HCT116 (cell line): ENCODE data around the gene TTLL10. TPM values are rescaled to one million over a fixed set of nuclear protein-coding genes. Genes with fewer than 3 reads are reported as not detected.
A peak's percentile ranks its signal among the peaks of the same experiment; 100 is the strongest.

Experiments
- microRNA counts: library from miRNA; unstranded; fragments of <30 nt; microRNA quantifications from one replicate; lab custom pipeline; 2015
- microRNA-seq: library from miRNA; unstranded; fragments of <30 nt; microRNA quantifications from one replicate; pipeline ENCODE4, GENCODE V29; 2016; ENCODE audit warnings: borderline number of aligned reads
- total RNA-seq: library from RNA; stranded (reverse); gene quantifications from one replicate; pipeline ENCODE4 v1.2.1, GENCODE V29; 2021; ENCODE audit not compliant: unreplicated experiment

TTLL10 gene
- total RNA-seq, 1 experiment from 2014 or later: 0.10 TPM

MicroRNAs encoded within 50 kb of the gene (microRNA counts, 767-probe panel; counts per million panel counts)
- microRNA hsa-miR-200a-3p (lab: Ali Mortazavi, UCI) (not detected), microRNA hsa-miR-200b-3p (lab: Ali Mortazavi, UCI) (23,798 counts per million, percentile 65 among the panel's probes with 10 or more counts), microRNA hsa-miR-429 (lab: Ali Mortazavi, UCI) (not detected)

Small RNA genes within 50 kb of the gene (microRNA-seq; reads per million reads assigned to microRNA genes)
- gene MIR200A: 1,773 reads per million, percentile 86 among the genes with 10 or more reads in this experiment
- 4,817 reads per million, percentile 92 among the genes with 10 or more reads in this experiment for gene MIR200B
- 4,460 reads per million, percentile 91 among the genes with 10 or more reads in this experiment for gene MIR429

Other genes starting within 250 kb of the TTLL10 start
- gene SAMD11, start 250.0 kb upstream of the TTLL10 start, total RNA-seq: 11.5 TPM
- 260 TPM for gene NOC2L, start 214.6 kb upstream of the TTLL10 start, total RNA-seq
- 100.0 TPM for gene KLHL17, start 213.3 kb upstream of the TTLL10 start, total RNA-seq
- 11.6 TPM for gene PLEKHN1, start 207.4 kb upstream of the TTLL10 start, total RNA-seq
- 0.39 TPM for gene PERM1, start 191.8 kb upstream of the TTLL10 start, total RNA-seq
- 145 TPM for gene HES4, start 173.8 kb upstream of the TTLL10 start, total RNA-seq
- 140 TPM for gene ISG15, start 160.4 kb upstream of the TTLL10 start, total RNA-seq
- 134 TPM for gene AGRN, start 153.8 kb upstream of the TTLL10 start, total RNA-seq
- gene RNF223, start 99.6 kb upstream of the TTLL10 start, total RNA-seq: 6.3 TPM
- gene C1orf159, start 57.8 kb upstream of the TTLL10 start, total RNA-seq: 22.7 TPM
- gene TNFRSF18, start 32.7 kb downstream of the TTLL10 start, total RNA-seq: 56.2 TPM
- gene TNFRSF4, start 40.3 kb downstream of the TTLL10 start, total RNA-seq: 0.37 TPM
- gene SDF4, start 58.1 kb downstream of the TTLL10 start, total RNA-seq: 133 TPM
- 16.3 TPM for gene B3GALT6, start 58.4 kb downstream of the TTLL10 start, total RNA-seq
- gene C1QTNF12, start 72.8 kb downstream of the TTLL10 start, total RNA-seq: 6.9 TPM
- 67.7 TPM for gene UBE2J2, start 100.0 kb downstream of the TTLL10 start, total RNA-seq
- gene SCNN1D, start 106.6 kb downstream of the TTLL10 start, total RNA-seq: 3.7 TPM
- gene ACAP3, start 134.1 kb downstream of the TTLL10 start, total RNA-seq: 38.8 TPM
- gene PUSL1, start 134.7 kb downstream of the TTLL10 start, total RNA-seq: 47.2 TPM
- gene INTS11, start 150.8 kb downstream of the TTLL10 start, total RNA-seq: 161 TPM
- 16.3 TPM for gene CPTP, start 150.9 kb downstream of the TTLL10 start, total RNA-seq
- gene TAS1R3, start 157.4 kb downstream of the TTLL10 start, total RNA-seq: 0.07 TPM
- 160 TPM for gene DVL1, start 175.5 kb downstream of the TTLL10 start, total RNA-seq
- 0.74 TPM for gene MXRA8, start 184.7 kb downstream of the TTLL10 start, total RNA-seq
- 200 TPM for gene AURKAIP1, start 201.3 kb downstream of the TTLL10 start, total RNA-seq
- gene CCNL2, start 225.5 kb downstream of the TTLL10 start, total RNA-seq: 173 TPM
- 131 TPM for gene MRPL20, start 233.4 kb downstream of the TTLL10 start, total RNA-seq
- not detected for gene ANKRD65, start 247.4 kb downstream of the TTLL10 start, total RNA-seq